Osteoblast (primary cell): ENCODE results near the gene ACVR1. TPM values are rescaled to one million over a fixed set of nuclear protein-coding genes. Genes with fewer than 3 reads are reported as not detected.

Experiments
- DNase-seq: peaks from one replicate; pipeline ENCODE4 v3.0.0; 2011; ENCODE audit warnings: low spot score, mixed read lengths; ENCODE audit not compliant: insufficient read length; ENCODE audit errors: missing footprints
- H2AFZ ChIP-seq: 2 replicates; pipeline ENCODE4 v1.6.0; 2011; ENCODE audit warnings: mild to moderate bottlenecking, low read length
- H3K27ac ChIP-seq: 2 replicates; pipeline ENCODE4 v1.5.1; 2011; ENCODE audit warnings: mild to moderate bottlenecking, low read depth, low read length, moderate library complexity
- H3K27me3 ChIP-seq: 2 replicates; pipeline ENCODE4 v1.6.0; 2012; ENCODE audit warnings: mild to moderate bottlenecking, control low read depth, inconsistent platforms, low read length, moderate library complexity; ENCODE audit not compliant: insufficient read depth
- H3K36me3 ChIP-seq: 2 replicates; pipeline ENCODE4 v1.5.1; 2011; ENCODE audit warnings: mild to moderate bottlenecking, low read length, control low read depth, moderate library complexity; ENCODE audit not compliant: insufficient read depth
- H3K4me1 ChIP-seq: 2 replicates; pipeline ENCODE4 v1.5.1; 2011; ENCODE audit warnings: mild to moderate bottlenecking, low read length, control low read depth, moderate library complexity; ENCODE audit not compliant: insufficient read depth
- H3K4me2 ChIP-seq: 2 replicates; pipeline ENCODE4 v1.6.0; 2011; ENCODE audit warnings: mild to moderate bottlenecking, low read length; ENCODE audit not compliant: insufficient read depth
- H3K4me3 ChIP-seq: fragments of 200-600 bp; sonication (generic); 3 replicates; pipeline ENCODE4 v1.5.1; 2012; ENCODE audit warnings: mild to moderate bottlenecking, low read length, inconsistent platforms; ENCODE audit not compliant: insufficient read depth
- H3K79me2 ChIP-seq: 2 replicates; pipeline ENCODE4 v1.6.0; 2012; ENCODE audit warnings: mild to moderate bottlenecking, low read length, control low read depth, inconsistent platforms; ENCODE audit not compliant: insufficient read depth
- H3K9me3 ChIP-seq: 2 replicates; pipeline ENCODE4 v1.5.1; 2011; ENCODE audit warnings: low read depth, low read length, control low read depth
- H4K20me1 ChIP-seq: 2 replicates; pipeline ENCODE4 v1.6.0; 2012; ENCODE audit warnings: mild to moderate bottlenecking, low read length, control low read depth; ENCODE audit not compliant: insufficient read depth
- CTCF ChIP-seq: IDR thresholded peaks from 2 replicates; pipeline ENCODE4 v1.5.1; 2011; ENCODE audit warnings: mild to moderate bottlenecking, low read depth, low read length, moderate library complexity; ENCODE audit errors: extremely low read depth
- total RNA-seq: library from RNA; depleted of rRNA; stranded (reverse); fragments of >200 nt; gene quantifications from 2 replicates; pipeline ENCODE4 v1.2.3, GENCODE V29; 2012

ACVR1 gene
- total RNA-seq, 1 donor, result 52.5 TPM

GRCh38 chr2:157804355-157804754 is 71.8 kb downstream of the ACVR1 start:
- peaks cover 40% of the 10 kb centered on the region for H3K79me2 ChIP-seq
- no peak overlapping the region for H2AFZ ChIP-seq

GRCh38 chr2:157803952-157804351 is 72.2 kb downstream of the ACVR1 start:
- Histone ChIP-seq H2AFZ (no peak overlapping the region), H4K20me1 (no peaks in the 10 kb centered on the region), H3K27me3 (no peaks in the 10 kb centered on the region), H3K4me1 (no peaks in the 10 kb centered on the region), H3K4me2 (no peak overlapping the region), H3K79me2 (peaks cover 40% of the 10 kb centered on the region), H3K27ac (no peak overlapping the region), H3K9me3 (no peaks in the 10 kb centered on the region), H3K4me3 (no peak overlapping the region), H3K36me3 (no peaks in the 10 kb centered on the region)
- no peak for TF ChIP-seq CTCF
- no peak for DNase-seq

More at GRCh38 chr2:157804355-157804754, 71.8 kb downstream of the ACVR1 start:
- Histone ChIP-seq H4K20me1 (peaks cover 2% of the 10 kb centered on the region), H3K4me3 (no peak overlapping the region), H3K36me3 (no peaks in the 10 kb centered on the region), H3K27ac (no peak overlapping the region), H3K4me2 (no peak overlapping the region), H3K4me1 (peaks cover 4% of the 10 kb centered on the region), H3K9me3 (no peaks in the 10 kb centered on the region), H3K27me3 (no peaks in the 10 kb centered on the region)
- no peak for DNase-seq
- no peak for TF ChIP-seq CTCF

GRCh38 chr2:157803476-157803875 is 72.7 kb downstream of the ACVR1 start:
- H3K79me2 ChIP-seq, result peaks cover 35% of the 10 kb centered on the region
- no peaks in the 10 kb centered on the region for H3K4me1 ChIP-seq
- DNase-seq, result no peak
- TF ChIP-seq CTCF, result no peak
- H3K27me3 ChIP-seq, result no peaks in the 10 kb centered on the region
- H3K9me3 ChIP-seq, result no peaks in the 10 kb centered on the region
- no peak overlapping the region for H3K4me3 ChIP-seq
- no peaks in the 10 kb centered on the region for H4K20me1 ChIP-seq
- H2AFZ ChIP-seq, result no peak overlapping the region
- no peak overlapping the region for H3K4me2 ChIP-seq
- no peak overlapping the region for H3K27ac ChIP-seq
- H3K36me3 ChIP-seq, result no peaks in the 10 kb centered on the region

- no peaks in the 10 kb centered on the region for H3K27me3 ChIP-seq
- no peak overlapping the region for H3K27ac ChIP-seq
- no peaks in the 10 kb centered on the region for H3K4me1 ChIP-seq
- H3K4me2 ChIP-seq, result no peak overlapping the region
- peaks cover 23% of the 10 kb centered on the region for H3K79me2 ChIP-seq
- H3K4me3 ChIP-seq, result no peak overlapping the region
- no peak for TF ChIP-seq CTCF
- H3K9me3 ChIP-seq, result no peaks in the 10 kb centered on the region
- DNase-seq, result no peak
- no peaks in the 10 kb centered on the region for H3K36me3 ChIP-seq
- H4K20me1 ChIP-seq, result no peaks in the 10 kb centered on the region
- no peak overlapping the region for H2AFZ ChIP-seq
These were observed 75.2 kb downstream of the ACVR1 start for GRCh38 chr2:157800838-157801495.
